ENCODE data around the gene USHBP1.

DNA sequence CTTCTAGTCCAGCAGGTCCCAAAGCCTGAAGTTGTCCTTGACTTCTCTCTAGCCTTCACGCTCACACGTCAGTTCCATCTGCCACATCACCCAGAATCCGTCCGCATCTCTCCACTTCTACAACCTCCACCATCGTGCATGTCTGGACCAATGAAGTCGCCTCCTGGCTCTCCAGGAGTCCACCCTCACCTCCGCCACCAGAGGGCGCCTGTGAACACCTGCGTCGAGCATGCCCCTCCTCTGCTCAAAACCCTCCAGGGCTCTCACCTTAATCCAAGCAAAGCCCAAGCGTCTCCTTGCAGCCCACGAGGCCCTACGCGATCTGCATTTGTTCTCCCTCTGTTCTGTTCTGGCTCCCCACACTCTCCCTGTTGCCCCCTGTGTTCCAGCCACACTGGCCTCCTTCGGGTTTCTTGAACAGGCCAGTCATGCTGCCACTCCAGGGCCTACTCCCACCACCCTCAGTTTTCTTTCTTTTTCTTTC lies 3.7 kb downstream of the USHBP1 start:
- TF ChIP-seq, protein P1, sequence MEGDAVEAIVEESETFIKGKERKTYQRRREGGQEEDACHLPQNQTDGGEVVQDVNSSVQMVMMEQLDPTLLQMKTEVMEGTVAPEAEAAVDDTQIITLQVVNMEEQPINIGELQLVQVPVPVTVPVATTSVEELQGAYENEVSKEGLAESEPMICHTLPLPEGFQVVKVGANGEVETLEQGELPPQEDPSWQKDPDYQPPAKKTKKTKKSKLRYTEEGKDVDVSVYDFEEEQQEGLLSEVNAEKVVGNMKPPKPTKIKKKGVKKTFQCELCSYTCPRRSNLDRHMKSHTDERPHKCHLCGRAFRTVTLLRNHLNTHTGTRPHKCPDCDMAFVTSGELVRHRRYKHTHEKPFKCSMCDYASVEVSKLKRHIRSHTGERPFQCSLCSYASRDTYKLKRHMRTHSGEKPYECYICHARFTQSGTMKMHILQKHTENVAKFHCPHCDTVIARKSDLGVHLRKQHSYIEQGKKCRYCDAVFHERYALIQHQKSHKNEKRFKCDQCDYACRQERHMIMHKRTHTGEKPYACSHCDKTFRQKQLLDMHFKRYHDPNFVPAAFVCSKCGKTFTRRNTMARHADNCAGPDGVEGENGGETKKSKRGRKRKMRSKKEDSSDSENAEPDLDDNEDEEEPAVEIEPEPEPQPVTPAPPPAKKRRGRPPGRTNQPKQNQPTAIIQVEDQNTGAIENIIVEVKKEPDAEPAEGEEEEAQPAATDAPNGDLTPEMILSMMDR (IDR thresholded peaks at IDR 0.05), result peak; percentile 66 to 90 (median 88)
- TF ChIP-seq POLR2A (IDR thresholded peaks at IDR 0.05), result no peak

Measured in thyroid gland (tissue), 4 donors.